ENCODE data around the gene RBMS1. TPM values are rescaled to one million over a fixed set of nuclear protein-coding genes. Genes with fewer than 3 reads are reported as not detected.

RBMS1 gene
- total RNA-seq, 1 experiment from 2014 or later, result 77.5 TPM

- Mint-ChIP-seq H3K9me3 (no peaks in the 10 kb centered on the region), H3K36me3 (ENCODE audit: insufficient read depth in 1 of 3, low read depth in 3 of 3) (no peaks in the 10 kb centered on the region), H3K27me3 (ENCODE audit: low read depth) (no peaks in the 10 kb centered on the region), H3K4me3 (no peak overlapping the region), H3K27ac (no peak overlapping the region), H3K4me1 (peaks cover 0 to 4% of the 10 kb centered on the region in 2 experiments; a peak in 2 of 4 replicates)
- Histone ChIP-seq H3K27ac (ENCODE audit: insufficient read length, low read depth, low read length) (no peak overlapping the region), H2BK12ac (ENCODE audit: insufficient read length, low read depth, low read length) (no peak overlapping the region), H2AK5ac (ENCODE audit: insufficient read length, low read length) (no peak overlapping the region), H2BK20ac (ENCODE audit: low read depth, low read length, poor library complexity, severe bottlenecking) (no peak overlapping the region), H2AFZ (ENCODE audit: low read length) (no peak overlapping the region), H4K8ac (replicated peaks; ENCODE audit: insufficient read length, low read depth, low read length) (no peak overlapping the region), H3K23me2 (ENCODE audit: insufficient read length, low read depth, low read length, poor library complexity, severe bottlenecking) (no peaks in the 10 kb centered on the region), H3K9me3 (ENCODE audit: control insufficient read depth, low read depth, low read length) (no peaks in the 10 kb centered on the region), H3K4me2 (ENCODE audit: insufficient read depth, insufficient read length, low read length) (no peak overlapping the region), H4K20me1 (ENCODE audit: control insufficient read depth, insufficient read depth, insufficient read length) (no peaks in the 10 kb centered on the region), H4K5ac (ENCODE audit: insufficient read length, low read depth, low read length) (no peak overlapping the region), H4K91ac (ENCODE audit: insufficient read length, low read depth, low read length) (no peak overlapping the region), H3T11ph (ENCODE audit: low read length) (no peak overlapping the region), H2BK5ac (ENCODE audit: insufficient read length, low read length) (no peak overlapping the region), H3K18ac (ENCODE audit: insufficient read length, low read depth, low read length) (no peak overlapping the region), H3K9ac (ENCODE audit: extremely low read depth, insufficient read length, low read length) (no peak overlapping the region), H3K14ac (ENCODE audit: insufficient read depth, low read length) (no peak overlapping the region), H3K79me2 (ENCODE audit: insufficient read depth, low read length) (no peaks in the 10 kb centered on the region), H3K4ac (ENCODE audit: low read depth, low read length) (no peak overlapping the region), H2BK15ac (ENCODE audit: low read depth, low read length) (no peak overlapping the region), H3K23ac (ENCODE audit: insufficient read length, low read depth, low read length) (no peak overlapping the region), H3K27me3 (ENCODE audit: insufficient read depth, low read length) (no peaks in the 10 kb centered on the region), H3K56ac (ENCODE audit: insufficient read length, low read depth, low read length) (no peak overlapping the region), H3K4me1 (ENCODE audit: insufficient read depth, low read length) (no peaks in the 10 kb centered on the region), H2BK120ac (ENCODE audit: low read depth, low read length, poor library complexity, severe bottlenecking) (no peak overlapping the region), H3K79me1 (ENCODE audit: insufficient read depth, low read depth, low read length, poor library complexity, severe bottlenecking) (no peaks in the 10 kb centered on the region)
- WGBS (ENCODE audit: extremely low coverage, insufficient read length, low lambda C conversion rate), result no CpG with 5 or more reads among the region's 2 CpGs
- no peak for DNase-seq
- no peak for TF ChIP-seq CTCF (conservative IDR thresholded peaks at IDR 0.05)
Measured at GRCh38 chr2:160533482-160533881, 39.9 kb upstream of the RBMS1 start.

Data from H9 (cell line).